NCI-H748 treated with DMSO at 0.1 percent for 48 hours (cell line): ENCODE data around the gene AGBL4.
A peak's percentile ranks its signal among the peaks of the same experiment; 100 is the strongest.
"Not testable (repeated sequence)": the region's sequence is repeated elsewhere in the genome, so short reads cannot be mapped to it uniquely, and the experiment has no call there.

Source experiments
- DNase-seq: peaks from one replicate; lab custom pipeline; 2025; lab: John Stamatoyannopoulos, UW

AGBL4 gene

GRCh38 chr1:50023292-50024159 is at the start of gene AGBL4:
AGBL4 (minus strand) TSS chr1:50023954.
- peak; percentile 80 for DNase-seq

GRCh38 chr1:50066806-50067205 is 43.1 kb upstream of the AGBL4 start:
- DNase-seq: no peak

GRCh38 chr1:50060279-50060678 is 36.5 kb upstream of the AGBL4 start:
- DNase-seq: no peak

DNA sequence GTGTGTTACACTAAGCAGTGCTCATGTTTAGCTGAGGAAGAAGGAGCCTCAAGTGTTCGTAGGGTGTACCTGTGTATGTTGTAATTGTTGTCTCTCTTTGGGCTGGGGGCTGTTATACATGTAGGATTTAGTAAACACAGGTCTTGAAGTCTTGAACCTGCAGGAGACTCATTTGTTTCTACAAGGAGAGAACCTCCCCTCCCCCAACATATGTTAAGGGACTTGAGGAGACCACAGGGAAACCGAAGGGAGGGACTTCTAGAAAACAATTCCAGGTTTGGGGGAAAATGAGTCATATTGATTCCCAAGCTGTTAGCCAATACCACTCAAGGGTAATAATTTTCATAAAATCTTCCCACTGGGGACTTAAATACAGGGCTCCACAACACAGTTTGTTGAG is 25.0 kb upstream of the AGBL4 start:
- DNase-seq: no peak

DNA sequence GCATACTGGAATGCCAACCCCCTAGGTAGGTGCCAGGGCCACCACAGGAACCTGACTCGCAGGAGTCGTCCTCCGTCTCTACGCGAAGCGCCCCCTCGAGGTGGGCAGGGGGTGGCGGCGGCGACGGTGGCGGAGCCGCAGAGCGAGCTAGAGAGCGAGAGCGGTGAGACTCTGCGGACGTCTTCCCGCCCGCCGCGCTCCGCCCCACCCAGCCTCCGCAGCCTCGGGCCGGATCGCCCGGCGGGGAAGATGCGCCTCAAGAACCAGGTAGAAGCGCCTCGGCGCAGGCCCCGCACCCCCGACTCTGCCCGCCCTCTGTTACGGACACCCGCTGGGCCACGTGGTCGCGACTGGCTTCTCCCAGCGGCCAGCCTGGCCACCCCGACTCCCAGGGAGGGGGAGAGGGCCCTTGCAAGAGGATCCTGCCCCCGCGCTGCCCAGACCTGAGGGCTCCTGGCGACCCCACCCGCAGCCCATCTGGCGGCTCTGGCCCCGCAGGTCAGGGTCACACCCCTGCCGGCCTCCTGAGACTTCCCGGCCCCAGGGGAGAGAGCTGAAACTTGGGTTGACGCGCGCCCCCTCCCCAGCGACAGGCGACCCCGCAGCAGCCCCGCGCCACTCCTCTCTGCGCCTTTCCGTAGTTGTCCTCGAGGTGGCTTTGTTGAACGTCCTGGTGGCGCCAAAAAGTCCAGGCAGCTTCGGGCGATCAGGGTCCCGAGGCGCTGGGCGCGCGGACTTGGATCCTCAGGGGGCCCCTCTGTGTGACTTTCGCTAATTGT is 24.4 kb upstream of the AGBL4 start:
- DNase-seq: no peak

DNA sequence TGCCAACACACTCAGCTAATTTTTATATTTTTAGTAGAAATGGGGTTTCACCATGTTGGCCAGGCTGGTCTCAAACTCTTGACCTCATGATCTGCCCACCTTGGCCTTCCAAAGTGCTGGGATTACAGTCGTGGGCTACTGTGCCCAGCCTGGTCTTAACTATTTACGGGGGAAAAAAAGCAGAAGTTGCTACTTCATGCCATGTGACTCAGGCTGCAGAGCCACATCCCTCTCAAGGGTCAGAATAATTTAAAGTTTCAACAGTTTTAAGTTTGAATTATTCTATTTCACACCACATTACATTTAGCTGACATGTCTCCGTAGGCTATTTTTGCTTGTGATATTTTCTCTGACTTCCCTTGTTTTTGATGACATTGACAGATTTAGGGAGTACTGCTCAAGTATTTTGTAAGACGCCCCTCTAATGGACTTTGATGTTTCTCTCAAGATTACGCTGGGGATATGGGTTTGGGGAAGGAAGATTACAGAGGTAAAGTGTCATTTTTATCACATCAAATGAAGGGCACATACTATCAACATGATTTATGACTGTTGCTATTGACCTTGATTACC is 14.6 kb upstream of the AGBL4 start:
- DNase-seq: no peak

DNA sequence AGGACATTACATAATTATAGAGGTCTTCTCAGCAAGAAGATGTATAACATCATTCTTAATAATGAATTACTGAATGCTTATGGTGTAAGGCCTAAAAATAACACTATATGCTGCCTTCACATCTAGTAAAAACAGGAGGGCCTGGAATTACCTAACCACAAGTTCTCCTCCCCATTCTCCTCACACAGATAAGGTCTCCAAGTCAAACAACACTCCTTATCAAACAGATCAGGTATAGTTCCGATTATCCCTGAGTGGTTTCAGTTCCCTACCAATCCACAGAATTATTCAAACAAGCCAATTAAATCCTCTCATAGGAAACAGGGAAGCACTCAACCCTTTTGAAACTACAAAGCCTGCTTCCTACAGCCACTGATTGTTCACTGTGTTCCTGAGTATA is 4.0 kb upstream of the AGBL4 start:
- DNase-seq: peak; percentile 24

DNA sequence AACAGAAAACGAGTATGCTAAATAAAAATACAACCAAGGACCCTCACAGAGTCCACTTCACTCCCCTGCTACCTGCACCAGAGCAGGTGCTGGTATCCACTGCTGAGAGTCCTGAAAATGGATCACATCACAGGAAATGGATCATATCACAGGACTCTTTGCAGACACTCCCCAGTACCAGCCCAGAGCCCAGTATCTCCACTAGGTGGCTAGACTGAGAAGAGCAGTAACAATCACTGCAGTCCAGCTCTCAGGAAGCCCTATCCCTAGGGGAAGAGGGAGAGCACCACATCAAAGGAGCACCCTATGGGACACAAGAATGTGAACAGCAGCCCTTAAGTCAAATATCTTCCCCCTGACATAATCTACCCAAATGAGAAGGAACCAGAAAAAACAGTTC is 28.0 kb downstream of the AGBL4 start:
- DNase-seq: no peak

GRCh38 chr1:49971088-49971487 is 52.7 kb downstream of the AGBL4 start:
- peak; percentile 4 for DNase-seq

GRCh38 chr1:49951385-49951784 is 72.4 kb downstream of the AGBL4 start:
- DNase-seq: no peak

DNA sequence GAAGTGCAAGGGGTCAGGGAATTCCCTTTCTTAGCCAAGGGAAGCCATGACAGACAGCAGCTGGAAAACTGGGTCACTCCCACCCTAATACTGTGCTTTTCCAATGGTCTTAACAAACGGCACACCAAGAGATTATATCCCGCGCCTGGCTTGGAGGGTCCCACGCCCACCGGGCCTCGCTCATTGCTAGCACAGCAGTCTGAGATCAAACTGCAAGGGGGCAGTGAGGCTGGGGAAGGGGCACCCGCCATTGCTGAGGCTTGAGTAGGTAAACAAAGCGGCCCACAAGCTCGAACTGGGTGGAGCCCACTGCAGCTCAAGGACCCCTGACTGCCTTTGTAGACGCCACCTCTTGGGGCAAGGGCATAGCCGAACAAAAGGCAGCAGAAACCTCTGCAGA is 108.5 kb downstream of the AGBL4 start:
- DNase-seq: not testable (repeated sequence)

DNA sequence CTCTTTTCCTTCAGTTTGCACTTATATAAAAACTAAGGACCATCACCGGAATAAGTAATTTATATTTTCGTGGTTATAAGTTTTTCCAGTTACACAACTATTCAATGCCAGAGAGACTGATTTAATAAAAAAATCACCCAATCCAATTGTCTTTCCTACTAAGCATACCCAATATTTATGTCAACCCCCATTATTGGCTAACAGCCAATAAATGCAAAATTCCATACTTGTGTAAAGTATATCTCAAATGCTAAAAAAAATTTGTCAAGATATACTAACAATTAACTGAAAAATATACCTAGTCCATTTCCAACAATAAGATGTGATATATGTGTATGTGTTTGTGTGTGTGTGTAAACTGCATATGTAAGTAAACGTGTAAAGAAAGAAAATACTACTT is 117.4 kb downstream of the AGBL4 start:
- DNase-seq: no peak

DNA sequence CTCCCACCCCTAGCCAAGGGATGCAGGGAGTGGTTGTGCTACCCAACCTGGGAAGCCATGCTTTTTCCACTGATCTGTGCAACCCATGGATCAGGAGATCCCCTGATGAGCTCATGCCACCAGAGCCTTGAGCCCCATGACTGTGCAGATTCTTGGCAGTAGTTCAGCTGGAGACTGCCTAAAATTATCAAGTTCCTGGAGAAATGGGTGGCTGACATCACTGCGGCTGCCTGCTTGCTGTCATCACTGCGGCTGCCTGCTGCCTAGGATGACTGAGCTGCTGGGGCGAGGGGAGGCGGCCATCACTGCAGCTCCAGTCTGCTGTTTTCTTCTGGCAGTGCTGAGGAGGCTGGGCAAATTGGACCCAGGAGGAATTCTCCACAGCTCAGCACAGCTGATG is 159.2 kb downstream of the AGBL4 start:
- no peak for DNase-seq

DNA sequence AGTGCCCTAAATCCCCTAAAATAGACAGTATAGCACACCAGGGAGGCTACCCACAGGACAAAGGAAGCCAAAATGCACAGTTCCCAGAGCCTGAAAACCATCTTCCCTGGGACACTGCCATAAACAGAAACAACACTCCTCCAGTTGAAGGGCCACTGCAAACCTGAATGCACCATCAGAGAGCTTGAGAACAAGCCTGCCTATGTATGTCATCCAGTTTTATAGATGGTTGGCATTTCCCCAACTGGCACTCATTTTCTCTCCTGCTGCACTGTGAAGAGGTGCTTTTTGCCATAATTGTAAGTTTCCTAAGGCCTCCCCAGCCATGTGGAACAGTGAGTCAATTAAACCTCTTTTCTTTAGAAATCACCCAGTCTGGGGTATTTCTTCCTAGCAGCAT is 169.0 kb downstream of the AGBL4 start:
- DNase-seq: no peak

DNA sequence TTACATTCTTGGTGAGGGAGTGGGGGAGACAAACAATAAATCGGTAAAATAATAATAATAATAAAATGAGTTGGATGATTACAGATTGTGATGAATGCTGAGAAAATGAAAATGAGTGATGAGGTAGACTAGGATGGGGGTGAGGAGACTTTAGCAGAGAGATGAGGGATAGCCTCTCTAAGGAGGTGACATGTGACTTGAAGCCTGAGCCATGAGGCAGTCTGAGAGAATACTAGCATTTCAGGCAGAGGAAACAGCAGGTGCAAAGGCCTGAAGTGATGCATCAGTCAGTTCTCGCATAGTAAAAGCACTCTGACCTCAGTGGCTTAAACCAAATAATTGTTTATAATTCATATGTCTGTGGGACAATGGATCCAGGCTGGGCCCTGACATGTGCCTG is 181.2 kb downstream of the AGBL4 start:
- no peak for DNase-seq

DNA sequence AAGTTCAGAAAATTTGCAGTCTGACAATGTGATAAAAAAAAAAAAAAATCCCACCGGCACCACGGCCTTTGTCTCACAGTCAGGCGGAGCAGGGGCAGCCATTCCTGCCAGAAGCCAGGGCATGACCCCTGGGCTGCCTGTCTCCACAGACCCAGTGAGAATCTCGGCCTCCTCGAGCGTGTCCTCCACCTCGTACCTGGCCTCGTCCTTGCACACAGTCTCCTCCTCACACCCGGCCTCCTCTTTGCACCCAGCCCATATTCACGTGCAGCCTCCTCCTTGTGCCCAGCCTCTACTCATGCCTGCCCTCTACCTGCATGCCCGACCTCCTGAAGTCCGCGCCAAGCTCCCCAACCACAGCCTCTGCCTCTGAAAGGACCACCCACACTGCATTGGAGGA is 182.0 kb downstream of the AGBL4 start:
- no peak for DNase-seq

DNA sequence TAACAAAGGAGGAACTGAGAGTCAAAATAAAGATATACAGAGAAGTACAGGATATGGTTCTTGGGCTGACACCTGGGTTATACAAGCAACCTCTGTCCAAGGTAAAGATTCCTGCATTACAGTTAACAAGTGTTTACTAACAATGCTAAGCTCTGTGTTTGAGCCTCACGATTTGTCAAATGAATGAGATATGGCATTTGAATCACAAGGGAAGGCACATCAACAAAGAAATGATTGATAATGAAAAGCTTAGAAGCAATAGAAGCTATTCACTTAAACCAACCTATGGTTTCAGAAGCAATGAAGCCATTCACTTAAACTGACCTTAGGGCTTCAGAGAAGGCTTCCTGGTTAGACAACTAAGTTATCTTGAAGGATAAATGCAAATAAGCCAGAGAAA is 199.5 kb downstream of the AGBL4 start:
- DNase-seq: no peak

GRCh38 chr1:49817681-49818080 is 206.1 kb downstream of the AGBL4 start:
- DNase-seq: no peak

GRCh38 chr1:49787013-49787412 is 236.7 kb downstream of the AGBL4 start:
- DNase-seq: not testable (repeated sequence)

- peak; percentile 20 for DNase-seq
These were observed 258.7 kb downstream of the AGBL4 start for GRCh38 chr1:49765034-49765433.

DNA sequence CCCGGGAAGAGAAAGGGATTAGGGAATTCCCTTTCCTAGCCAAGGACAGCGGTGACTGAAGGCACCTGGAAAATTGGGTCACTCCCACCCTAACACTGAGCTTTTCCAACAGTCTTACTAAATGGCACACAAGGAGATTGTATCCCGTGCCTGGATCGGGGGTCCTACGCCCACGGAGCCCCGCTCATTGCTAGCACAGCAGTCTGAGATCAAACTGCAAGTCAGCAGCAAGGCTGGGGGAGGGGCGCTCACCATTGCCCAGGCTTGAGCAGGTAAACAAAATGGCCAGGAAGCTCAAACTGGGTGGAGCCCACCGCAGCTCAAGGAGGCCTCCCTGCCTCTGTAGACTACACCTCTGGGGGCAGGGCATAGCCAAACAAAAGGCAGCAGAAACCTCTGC is 285.6 kb downstream of the AGBL4 start:
- DNase-seq: not testable (repeated sequence)

- DNase-seq: no peak
These were observed 295.4 kb downstream of the AGBL4 start for GRCh38 chr1:49728377-49728776.

DNA sequence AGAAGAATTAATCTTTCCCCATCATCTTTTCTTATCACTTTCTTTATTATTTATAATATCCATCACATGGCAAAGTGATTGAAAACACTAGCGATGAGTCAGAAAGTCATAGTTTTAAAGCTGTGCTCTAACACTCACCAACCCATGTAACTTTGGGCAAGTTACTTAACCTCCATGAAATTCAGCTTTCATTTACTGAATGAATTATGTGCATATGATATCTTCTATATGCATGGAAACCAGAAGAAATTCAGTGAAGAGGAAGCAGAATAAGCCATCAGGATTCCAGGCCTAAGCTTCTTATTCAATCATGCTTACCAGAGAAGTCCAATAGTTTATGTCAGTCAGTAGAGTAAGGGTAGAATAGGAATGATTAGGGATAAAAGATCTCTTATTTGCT is 300.1 kb downstream of the AGBL4 start:
- DNase-seq: no peak
